NCI-H2107 treated with DMSO at 0.1 percent for 48 hours (cell line): ENCODE data around the gene R3HDM4.
"Not testable (repeated sequence)": the region's sequence is repeated elsewhere in the genome, so short reads cannot be mapped to it uniquely, and the experiment has no call there.

Source experiments
- DNase-seq: peaks from one replicate; lab custom pipeline; 2025; ENCODE audit not compliant: unreplicated experiment; lab: John Stamatoyannopoulos, UW

The R3HDM4 gene

GRCh38 chr19:861756-862580 lies 51.1 kb downstream of the R3HDM4 start:
- peak; percentile 33 for DNase-seq

DNA sequence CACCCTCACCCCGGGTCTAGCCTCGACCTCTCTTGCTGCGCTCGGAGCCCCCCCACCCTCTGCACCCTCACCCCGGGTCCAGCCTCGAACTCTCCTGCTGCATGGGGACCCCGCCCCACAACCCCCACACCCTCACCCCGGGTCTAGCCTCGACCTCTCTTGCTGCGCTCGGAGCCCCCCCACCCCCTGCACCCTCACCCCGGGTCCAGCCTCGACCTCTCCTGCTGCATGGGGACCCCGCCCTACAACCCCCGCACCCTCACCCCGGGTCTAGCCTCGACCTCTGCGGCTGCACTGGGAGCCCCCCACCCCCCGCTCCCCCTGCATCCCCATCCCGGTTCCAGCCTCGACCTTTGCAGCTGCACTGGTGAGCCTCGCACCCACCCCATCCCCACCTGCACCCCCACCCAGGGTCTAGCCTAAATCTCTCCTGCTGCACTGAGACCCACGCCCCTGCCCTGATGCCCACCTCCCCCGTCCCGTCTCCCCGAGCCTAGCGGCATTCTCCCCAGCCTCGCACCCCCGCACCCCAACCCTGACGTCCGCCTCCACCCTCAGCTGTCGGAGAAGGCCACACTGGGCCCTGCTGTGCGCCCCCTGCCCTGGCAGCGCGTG lies 51.8 kb downstream of the R3HDM4 start:
- DNase-seq, result no peak

GRCh38 chr19:858868-859843 lies 53.9 kb downstream of the R3HDM4 start, which contains the start of gene CFD:
TSS of gene CFD (plus strand) at chr19:859664. CDS start at chr19:859690, 26 bp downstream.
- no peak for DNase-seq

GRCh38 chr19:858284-858683 lies 54.7 kb downstream of the R3HDM4 start:
- DNase-seq, result no peak

GRCh38 chr19:855566-856120 lies 57.4 kb downstream of the R3HDM4 start:
- DNase-seq, result no peak

- no peak for DNase-seq
These were observed 57.9 kb downstream of the R3HDM4 start for GRCh38 chr19:855142-855541.

- DNase-seq, result no peak
These were observed 58.5 kb downstream of the R3HDM4 start for GRCh38 chr19:854549-854948.

- not testable (repeated sequence) for DNase-seq
These were observed 59.3 kb downstream of the R3HDM4 start for GRCh38 chr19:853614-854220.

DNA sequence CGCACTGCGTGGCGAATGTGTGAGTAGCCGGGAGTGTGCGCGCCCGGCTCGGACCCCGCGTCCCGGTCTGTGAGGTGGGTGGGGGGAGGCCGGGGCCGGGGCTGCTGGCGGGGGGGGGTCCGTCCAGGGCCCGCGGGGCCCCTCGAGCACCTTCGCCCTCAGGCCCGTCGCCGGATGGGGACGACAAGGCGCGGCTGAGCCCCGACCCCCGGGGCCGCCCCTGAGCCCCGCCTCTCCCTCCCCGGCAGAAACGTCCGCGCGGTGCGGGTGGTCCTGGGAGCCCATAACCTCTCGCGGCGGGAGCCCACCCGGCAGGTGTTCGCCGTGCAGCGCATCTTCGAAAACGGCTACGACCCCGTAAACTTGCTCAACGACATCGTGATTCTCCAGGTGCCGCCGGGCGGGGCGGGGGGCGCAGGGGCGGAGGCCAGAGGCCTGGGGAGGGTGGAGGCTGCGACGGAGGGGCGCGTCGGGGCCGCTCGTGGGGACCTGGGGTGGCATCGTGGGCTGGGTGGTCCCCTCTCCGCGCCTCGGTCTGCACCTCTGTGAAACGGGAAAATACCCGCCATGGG lies 59.9 kb downstream of the R3HDM4 start:
- no peak for DNase-seq

- DNase-seq, result no peak
These were observed 60.6 kb downstream of the R3HDM4 start, which contains the start of gene ELANE for GRCh38 chr19:852136-853013. TSS of gene ELANE (plus strand) at chr19:852303. CDS start at chr19:852329, 26 bp downstream.

DNA sequence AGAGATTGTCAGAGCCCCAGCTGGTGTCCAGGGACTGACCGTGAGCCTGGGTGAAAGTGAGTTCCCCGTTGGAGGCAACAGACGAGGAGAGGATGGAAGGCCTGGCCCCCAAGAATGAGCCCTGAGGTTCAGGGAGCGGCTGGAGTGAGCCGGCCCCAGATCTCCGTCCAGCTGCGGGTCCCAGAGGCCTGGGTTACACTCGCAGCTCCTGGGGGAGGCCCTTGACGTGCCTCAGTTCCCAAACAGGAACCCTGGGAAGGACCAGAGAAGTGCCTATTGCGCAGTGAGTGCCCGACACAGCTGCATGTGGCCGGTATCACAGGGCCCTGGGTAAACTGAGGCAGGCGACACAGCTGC lies 62.1 kb downstream of the R3HDM4 start:
- DNase-seq, result no peak

GRCh38 chr19:850221-850978 lies 62.6 kb downstream of the R3HDM4 start:
- no peak for DNase-seq

DNA sequence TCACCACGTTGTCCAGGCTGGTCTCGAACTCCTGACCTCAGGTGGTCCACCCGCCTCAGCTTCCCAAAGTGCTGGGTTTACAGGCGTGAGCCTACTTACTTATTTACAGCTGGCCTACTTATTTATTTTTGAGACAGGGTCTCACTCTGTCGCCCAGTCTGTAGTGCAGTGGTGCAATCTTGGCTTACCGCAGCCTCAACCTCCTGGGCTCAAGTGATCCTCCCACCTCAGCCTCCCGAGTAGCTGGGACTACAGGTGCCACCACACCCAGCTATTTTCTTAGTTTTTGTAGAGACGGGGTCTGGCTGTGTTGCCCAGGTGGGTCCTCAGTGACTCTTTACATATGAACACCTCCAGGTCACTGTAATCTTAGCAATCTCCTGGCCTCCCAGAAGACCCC lies 63.8 kb downstream of the R3HDM4 start:
- DNase-seq, result not testable (repeated sequence)

DNA sequence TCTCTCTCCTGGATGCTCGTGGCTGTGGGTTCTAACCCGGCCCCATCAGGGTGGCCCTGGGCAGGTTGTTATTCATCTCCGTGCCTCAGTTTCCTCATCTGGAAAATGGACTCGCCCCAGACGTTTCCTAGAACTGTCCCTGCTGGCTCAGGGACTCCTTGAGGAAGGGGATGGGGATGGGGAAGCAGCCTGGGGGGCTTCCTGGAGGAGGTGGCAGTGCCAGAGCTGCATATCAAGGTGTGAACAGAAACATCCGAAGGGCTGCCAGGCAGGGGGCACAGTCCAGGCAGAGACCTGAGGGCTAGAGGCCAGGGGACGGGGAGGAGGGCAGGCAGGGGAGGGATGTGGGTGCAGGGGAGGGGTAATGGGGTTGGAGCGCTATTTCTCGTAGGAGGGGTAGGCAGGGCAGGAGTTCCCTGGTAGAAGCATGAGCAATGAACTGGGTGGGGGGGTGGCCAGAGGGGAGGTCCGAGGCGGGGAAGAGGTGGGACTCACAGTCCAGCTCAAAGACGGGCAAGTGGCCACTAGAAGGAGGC lies 64.6 kb downstream of the R3HDM4 start:
- DNase-seq, result no peak
